Measurements from ENCODE around the gene GATAD2A.

GATAD2A gene

GRCh38 chr19:19433666-19434213 lies 28.3 kb downstream of the GATAD2A start:
- Mint-ChIP-seq H3K9me3 (no peaks in the 10 kb centered on the region), H3K4me3 (no peak overlapping the region), H3K27ac (ENCODE audit: low read depth) (peak overlapping the region; percentile 93), H3K27me3 (no peaks in the 10 kb centered on the region), H3K36me3 (ENCODE audit: insufficient read depth) (peaks cover 14% of the 10 kb centered on the region), H3K4me1 (peaks cover 64% of the 10 kb centered on the region)
- DNase-seq (ENCODE audit: low spot score in 2 of 2): no peak
- no peak for ATAC-seq (replicated peaks; ENCODE audit: extremely low read depth, poor library complexity, severe bottlenecking)

- no peaks in the 10 kb centered on the region for H3K27me3 Mint-ChIP-seq
Observed at GRCh38 chr19:19434483-19435045, 29.1 kb downstream of the GATAD2A start.

GRCh38 chr19:19436137-19436691 lies 30.7 kb downstream of the GATAD2A start:
- H3K4me1 Mint-ChIP-seq: peaks cover 55% of the 10 kb centered on the region
- no peak overlapping the region for H3K4me3 Mint-ChIP-seq
- H3K27me3 Mint-ChIP-seq: no peaks in the 10 kb centered on the region
- DNase-seq (ENCODE audit: low spot score in 2 of 2) (no peak), ATAC-seq (replicated peaks; ENCODE audit: extremely low read depth, poor library complexity, severe bottlenecking) (no peak)
- no peaks in the 10 kb centered on the region for H3K9me3 Mint-ChIP-seq
- no peak overlapping the region for H3K27ac Mint-ChIP-seq (ENCODE audit: low read depth)
- H3K36me3 Mint-ChIP-seq (ENCODE audit: insufficient read depth): peaks cover 12% of the 10 kb centered on the region

More at GRCh38 chr19:19434483-19435045, 29.1 kb downstream of the GATAD2A start:
- no peak for ATAC-seq (replicated peaks; ENCODE audit: extremely low read depth, poor library complexity, severe bottlenecking)
- H3K27ac Mint-ChIP-seq (ENCODE audit: low read depth): no peak overlapping the region
- H3K4me1 Mint-ChIP-seq: peaks cover 64% of the 10 kb centered on the region
- H3K36me3 Mint-ChIP-seq (ENCODE audit: insufficient read depth): peaks cover 11% of the 10 kb centered on the region
- H3K9me3 Mint-ChIP-seq: no peaks in the 10 kb centered on the region
- H3K4me3 Mint-ChIP-seq: no peak overlapping the region
- no peak for DNase-seq (ENCODE audit: low spot score in 2 of 2)

DNA sequence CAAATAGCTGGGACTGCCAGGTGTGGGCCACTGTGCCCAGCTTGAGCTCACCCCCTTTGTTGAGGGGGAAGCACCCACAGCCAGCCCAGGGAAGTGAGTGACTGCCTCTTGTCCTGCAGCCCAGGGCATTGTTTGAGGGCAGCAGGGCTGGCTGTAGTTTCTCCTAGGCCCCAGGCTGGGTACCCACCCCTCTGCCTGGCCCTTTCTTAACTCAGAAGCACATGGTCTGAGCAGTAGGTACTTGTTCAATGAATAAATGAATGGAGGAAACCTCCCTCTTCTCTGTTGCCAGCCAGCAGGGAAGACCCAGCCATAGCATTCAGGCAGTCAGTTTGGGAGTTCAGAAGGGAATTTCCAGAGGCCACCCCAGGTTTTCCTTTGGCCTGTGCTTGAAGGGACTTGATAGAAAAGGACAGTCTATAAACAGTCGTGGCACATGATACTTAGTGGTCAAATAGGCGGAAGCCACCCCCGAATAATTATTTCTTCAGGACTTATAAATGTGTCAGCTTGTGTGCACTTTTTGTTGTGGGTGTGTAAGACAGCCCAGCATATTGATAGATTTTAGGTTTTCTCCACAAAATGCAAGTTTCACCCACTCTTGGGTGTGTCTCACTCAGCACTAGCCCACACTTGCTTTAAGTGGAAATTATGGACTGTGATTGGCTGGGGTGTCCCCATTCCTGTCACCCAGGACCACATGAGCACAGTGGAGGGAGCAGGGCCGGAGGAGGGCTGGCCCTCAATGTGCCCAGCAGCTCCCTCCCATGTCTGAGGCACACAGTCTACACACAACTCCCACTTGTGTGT lies 33.1 kb downstream of the GATAD2A start:
- Mint-ChIP-seq H3K36me3 (ENCODE audit: insufficient read depth) (peaks cover 16% of the 10 kb centered on the region), H3K4me3 (no peak overlapping the region), H3K27me3 (no peaks in the 10 kb centered on the region), H3K9me3 (no peaks in the 10 kb centered on the region), H3K27ac (ENCODE audit: low read depth) (peak overlapping the region; percentile 60), H3K4me1 (peaks cover 39% of the 10 kb centered on the region)
- ATAC-seq (replicated peaks; ENCODE audit: extremely low read depth, poor library complexity, severe bottlenecking) (no peak), DNase-seq (ENCODE audit: low spot score in 2 of 2) (no peak)

- H3K27me3 Mint-ChIP-seq: no peaks in the 10 kb centered on the region
- ATAC-seq (replicated peaks; ENCODE audit: extremely low read depth, poor library complexity, severe bottlenecking): no peak
Observed at GRCh38 chr19:19439176-19439482, 33.7 kb downstream of the GATAD2A start.

GRCh38 chr19:19443283-19443682 lies 37.8 kb downstream of the GATAD2A start:
- Mint-ChIP-seq H3K27ac (ENCODE audit: low read depth) (peak overlapping the region; percentile 39), H3K27me3 (no peaks in the 10 kb centered on the region), H3K9me3 (no peaks in the 10 kb centered on the region), H3K4me3 (peak overlapping the region; percentile 56), H3K36me3 (ENCODE audit: insufficient read depth) (peaks cover 15% of the 10 kb centered on the region), H3K4me1 (peaks cover 69% of the 10 kb centered on the region)
- ATAC-seq (replicated peaks; ENCODE audit: extremely low read depth, poor library complexity, severe bottlenecking) (no peak), DNase-seq (ENCODE audit: low spot score in 2 of 2) (no peak)

More at GRCh38 chr19:19439176-19439482, 33.7 kb downstream of the GATAD2A start:
- peak overlapping the region; percentile 60 for H3K27ac Mint-ChIP-seq (ENCODE audit: low read depth)
- H3K4me1 Mint-ChIP-seq: peaks cover 39% of the 10 kb centered on the region
- H3K9me3 Mint-ChIP-seq: no peaks in the 10 kb centered on the region
- no peak for DNase-seq (ENCODE audit: low spot score in 2 of 2)
- no peak overlapping the region for H3K4me3 Mint-ChIP-seq
- H3K36me3 Mint-ChIP-seq (ENCODE audit: insufficient read depth): peaks cover 18% of the 10 kb centered on the region

GRCh38 chr19:19443902-19444680 lies 38.6 kb downstream of the GATAD2A start:
- H3K36me3 Mint-ChIP-seq (ENCODE audit: insufficient read depth): peaks cover 15% of the 10 kb centered on the region
- DNase-seq (ENCODE audit: low spot score in 2 of 2) (no peak), ATAC-seq (replicated peaks; ENCODE audit: extremely low read depth, poor library complexity, severe bottlenecking) (no peak)
- H3K27ac Mint-ChIP-seq (ENCODE audit: low read depth): peak overlapping the region; percentile 39
- H3K4me1 Mint-ChIP-seq: peaks cover 61% of the 10 kb centered on the region
- H3K9me3 Mint-ChIP-seq: no peaks in the 10 kb centered on the region
- H3K27me3 Mint-ChIP-seq: no peaks in the 10 kb centered on the region
- H3K4me3 Mint-ChIP-seq: peak overlapping the region; percentile 56

DNA sequence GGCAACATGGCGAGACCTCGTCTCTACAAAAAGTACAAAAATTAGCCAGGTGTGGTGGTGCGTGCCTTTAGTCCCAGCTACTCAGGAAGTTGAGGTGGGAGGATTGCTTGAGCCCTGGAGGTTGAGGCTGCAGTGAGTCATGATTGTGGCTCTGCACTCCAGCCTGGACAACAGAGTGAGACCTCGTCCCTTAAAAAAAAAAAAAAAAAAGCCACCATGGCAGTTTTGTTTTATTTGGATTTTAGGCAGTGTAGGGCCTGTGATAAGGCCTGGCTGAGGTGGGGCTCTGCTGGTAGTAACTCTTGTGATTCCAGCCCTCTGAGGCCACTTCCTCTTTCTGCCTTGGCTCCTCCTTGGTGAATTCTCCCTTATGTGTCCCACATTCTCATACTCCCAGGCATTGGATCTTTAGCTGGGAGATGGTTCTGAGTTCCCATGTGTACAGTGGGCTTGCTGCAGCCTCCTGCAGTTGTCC lies 39.2 kb downstream of the GATAD2A start:
- Mint-ChIP-seq H3K4me1 (peaks cover 55% of the 10 kb centered on the region), H3K4me3 (peak overlapping the region; percentile 56), H3K9me3 (no peaks in the 10 kb centered on the region), H3K27ac (ENCODE audit: low read depth) (peak overlapping the region; percentile 39), H3K27me3 (no peaks in the 10 kb centered on the region), H3K36me3 (ENCODE audit: insufficient read depth) (peaks cover 13% of the 10 kb centered on the region)
- DNase-seq (ENCODE audit: low spot score in 2 of 2): no peak
- ATAC-seq (replicated peaks; ENCODE audit: extremely low read depth, poor library complexity, severe bottlenecking): peak; percentile 15

DNA sequence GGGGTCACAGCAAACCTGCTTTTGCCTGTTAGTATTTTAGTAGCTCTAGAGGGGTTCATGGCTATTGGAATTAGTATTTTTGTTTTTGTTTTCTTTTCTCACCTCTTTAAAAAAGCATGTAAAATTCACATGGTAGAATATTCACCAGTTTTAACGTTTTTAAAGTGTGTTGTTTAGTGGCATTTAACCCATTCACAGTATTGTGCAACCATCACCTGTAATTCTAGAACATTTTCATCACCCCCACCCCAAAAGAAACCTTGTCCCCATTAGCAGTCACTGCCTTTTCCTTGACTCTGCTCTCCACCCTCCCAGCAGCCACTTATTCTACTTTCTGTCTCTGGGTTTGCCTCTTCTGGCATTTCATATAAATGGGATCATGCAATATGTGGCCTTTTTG lies 39.8 kb downstream of the GATAD2A start:
- H3K27me3 Mint-ChIP-seq: no peaks in the 10 kb centered on the region
- no peaks in the 10 kb centered on the region for H3K9me3 Mint-ChIP-seq
- DNase-seq (ENCODE audit: low spot score in 2 of 2) (no peak), ATAC-seq (replicated peaks; ENCODE audit: extremely low read depth, poor library complexity, severe bottlenecking) (no peak)
- peaks cover 12% of the 10 kb centered on the region for H3K36me3 Mint-ChIP-seq (ENCODE audit: insufficient read depth)
- H3K27ac Mint-ChIP-seq (ENCODE audit: low read depth): peak overlapping the region; percentile 39
- H3K4me1 Mint-ChIP-seq: peaks cover 50% of the 10 kb centered on the region
- H3K4me3 Mint-ChIP-seq: peak overlapping the region; percentile 56

- no peaks in the 10 kb centered on the region for H3K9me3 Mint-ChIP-seq
- peak overlapping the region; percentile 42 for H3K4me3 Mint-ChIP-seq
- H3K36me3 Mint-ChIP-seq (ENCODE audit: insufficient read depth): peaks cover 12% of the 10 kb centered on the region
- H3K27me3 Mint-ChIP-seq: no peaks in the 10 kb centered on the region
- ATAC-seq (replicated peaks; ENCODE audit: extremely low read depth, poor library complexity, severe bottlenecking) (peak; percentile 53), DNase-seq (ENCODE audit: low spot score in 2 of 2) (no peak)
- peak overlapping the region; percentile 39 for H3K27ac Mint-ChIP-seq (ENCODE audit: low read depth)
- H3K4me1 Mint-ChIP-seq: peaks cover 50% of the 10 kb centered on the region
Observed at GRCh38 chr19:19445911-19446361, 40.5 kb downstream of the GATAD2A start.

GRCh38 chr19:19446655-19447437 lies 41.4 kb downstream of the GATAD2A start:
- no peak for DNase-seq (ENCODE audit: low spot score in 2 of 2)
- Mint-ChIP-seq H3K4me3 (peak overlapping the region; percentile 42), H3K36me3 (ENCODE audit: insufficient read depth) (peaks cover 12% of the 10 kb centered on the region), H3K9me3 (no peaks in the 10 kb centered on the region), H3K27ac (ENCODE audit: low read depth) (peak overlapping the region; percentile 39), H3K4me1 (peaks cover 57% of the 10 kb centered on the region), H3K27me3 (no peaks in the 10 kb centered on the region)
- ATAC-seq (replicated peaks; ENCODE audit: extremely low read depth, poor library complexity, severe bottlenecking): no peak

Measured in central memory CD8-positive, alpha-beta T cell (primary cell).